GM12878 (cell line): ENCODE results near the gene TMEM192. TPM values are rescaled to one million over a fixed set of nuclear protein-coding genes. Genes with fewer than 3 reads are reported as not detected.

Experiments used
- ATAC-seq: fragments of 200-7000 bp; cut with Tn5 transposase; 3 replicates; pipeline ENCODE4 v1.9.1; 2020; ENCODE audit warnings: mild to moderate bottlenecking, moderate library complexity
- BruUV-seq: library from RNA; stranded (reverse); fragments of 400-500 nt; replicated peaks from 2 replicates; lab custom pipeline; 2021; lab: Mats Ljungman, UMichigan
- CTCF ChIA-PET: fragments of 300-600 bp; sonication (Branson Sonifier 250); formaldehyde crosslinking; extraction: SDS; loops from one replicate; lab custom pipeline; 2021; ENCODE audit warnings: inconsistent platforms; lab: Yijun Ruan, JAX
- POLR2A ChIA-PET: fragments of 350-600 bp; formaldehyde crosslinking; extraction: SDS; loops from one replicate; lab custom pipeline; 2021; ENCODE audit warnings: inconsistent platforms; lab: Charles Lee
- RAD21 ChIA-PET: fragments of 300-600 bp; sonication (Branson Sonifier 250); formaldehyde crosslinking; loops from one replicate; lab custom pipeline; 2023; ENCODE audit warnings: antibody characterized with exemption; ENCODE audit not compliant: unreplicated experiment; lab: Charles Lee
- SMC1A ChIA-PET: fragments of 300-600 bp; sonication (Branson Sonifier 250); formaldehyde crosslinking; loops from one replicate; lab custom pipeline; 2023; ENCODE audit not compliant: unreplicated experiment, uncharacterized antibody; lab: Charles Lee
- DNase-seq: peaks from one replicate; pipeline ENCODE4 v3.0.0-alpha.2; 2011; ENCODE audit warnings: low read depth, low spot score
- FAIRE-seq: peaks from 3 replicates; lab custom pipeline; 2011; peaks lifted over from hg19 to GRCh38; lab: Jason Lieb, UNC
- H2AFZ ChIP-seq: 2 replicates; pipeline ENCODE4 v1.6.0; 2011; ENCODE audit warnings: low read depth, low read length, control low read depth; ENCODE audit not compliant: control insufficient read depth
- H3K27ac ChIP-seq: 2 replicates; pipeline ENCODE4 v1.5.1; 2011; ENCODE audit warnings: control low read depth; ENCODE audit not compliant: control insufficient read depth, insufficient read depth
- H3K27me3 ChIP-seq, 2 experiments: replicated peaks in 1 of 2; 2 replicates each; pipeline versions ENCODE4 v1.6.0 to v1.6.1; 2011; ENCODE audit warnings: low read length in 1 of 2; ENCODE audit not compliant: control insufficient read depth in 2 of 2, insufficient read depth in 2 of 2
- H3K36me3 ChIP-seq, 2 experiments: 2 replicates each; pipeline ENCODE4 v1.5.1; 2011; ENCODE audit warnings: low read length in 1 of 2; ENCODE audit not compliant: control insufficient read depth in 2 of 2, insufficient read depth in 2 of 2
- H3K4me1 ChIP-seq: 2 replicates; pipeline ENCODE4 v1.6.1; 2011; ENCODE audit warnings: mild to moderate bottlenecking, low read length, moderate library complexity, mixed read lengths; ENCODE audit not compliant: control insufficient read depth, insufficient read depth
- H3K4me2 ChIP-seq: 2 replicates; pipeline ENCODE4 v1.6.0; 2011; ENCODE audit warnings: control low read depth; ENCODE audit not compliant: control insufficient read depth, insufficient read depth
- H3K4me3 ChIP-seq: fragments of 200-600 bp; sonication (generic); 2 replicates; pipeline ENCODE4 v1.5.1; 2016
- H3K79me2 ChIP-seq: 2 replicates; pipeline ENCODE4 v1.6.0; 2011; ENCODE audit warnings: low read length; ENCODE audit not compliant: control insufficient read depth, insufficient read depth
- H3K9ac ChIP-seq: 2 replicates; pipeline ENCODE4 v1.8.0; 2011; ENCODE audit warnings: low read length, control low read depth, mixed read lengths; ENCODE audit not compliant: control insufficient read depth, insufficient read depth
- H3K9me3 ChIP-seq: replicated peaks from 3 replicates; pipeline ENCODE4 v1.5.1; 2011; ENCODE audit warnings: mild to moderate bottlenecking, low read length; ENCODE audit not compliant: control insufficient read depth, insufficient read depth
- H4K20me1 ChIP-seq: 2 replicates; pipeline ENCODE4 v1.6.0; 2011; ENCODE audit not compliant: control insufficient read depth, insufficient read depth
- ATF2 ChIP-seq: IDR thresholded peaks from 2 replicates; pipeline ENCODE4 v1.6.1; 2012; ENCODE audit warnings: low read length, inconsistent platforms
- CBFB ChIP-seq: IDR thresholded peaks from 2 replicates; pipeline ENCODE4 v1.6.1; 2016; ENCODE audit warnings: antibody characterized with exemption, low read depth
- FOS ChIP-seq: IDR thresholded peaks from 3 replicates; pipeline ENCODE4 v1.6.1; 2011; ENCODE audit warnings: borderline replicate concordance; ENCODE audit not compliant: insufficient read length; ENCODE audit errors: extremely low read depth
- FOXM1 ChIP-seq: IDR thresholded peaks from 2 replicates; pipeline ENCODE4 v1.6.1; 2012; ENCODE audit warnings: low read depth, mild to moderate bottlenecking, inconsistent platforms, low read length, moderate library complexity
- IKZF1 ChIP-seq: fragments of 450-650 bp; conservative IDR thresholded peaks from 2 replicates; pipeline ENCODE4 v1.6.1; 2017; ENCODE audit warnings: antibody characterized with exemption, mild to moderate bottlenecking
- IKZF2 ChIP-seq, 2 experiments: fragments of 450-650 bp; IDR thresholded peaks; 2 replicates each; pipeline ENCODE4 v1.6.1; 2017; ENCODE audit warnings: mild to moderate bottlenecking in 2 of 2, moderate library complexity in 2 of 2
- JUNB ChIP-seq: IDR thresholded peaks from 2 replicates; pipeline ENCODE4 v1.6.1; 2016; ENCODE audit warnings: antibody characterized with exemption, mild to moderate bottlenecking
- MEF2A ChIP-seq: IDR thresholded peaks from 2 replicates; pipeline ENCODE4 v1.6.1; 2011; ENCODE audit warnings: low read depth, mild to moderate bottlenecking, low read length, moderate library complexity; ENCODE audit not compliant: insufficient read depth
- MTA2 ChIP-seq: fragments of 450-650 bp; IDR thresholded peaks from 2 replicates; pipeline ENCODE4 v1.6.1; 2016; ENCODE audit warnings: low read depth, mild to moderate bottlenecking, moderate library complexity
- MTA3 ChIP-seq: IDR thresholded peaks from 2 replicates; pipeline ENCODE4 v1.6.1; 2012; ENCODE audit warnings: low read length, inconsistent platforms, borderline replicate concordance
- MXI1 ChIP-seq: fragments of 150-350 bp; IDR thresholded peaks from 2 replicates; pipeline ENCODE4 v1.6.1; 2011; ENCODE audit warnings: low read depth, mild to moderate bottlenecking, inconsistent platforms, low read length, improper control_type of control experiment
- NFIC ChIP-seq: IDR thresholded peaks from 2 replicates; pipeline ENCODE4 v1.6.1; 2012; ENCODE audit warnings: low read depth, mild to moderate bottlenecking, inconsistent platforms, low read length, moderate library complexity
- NR2F1 ChIP-seq: fragments of 450-650 bp; conservative IDR thresholded peaks from 2 replicates; pipeline ENCODE4 v1.6.1; 2017; ENCODE audit warnings: mild to moderate bottlenecking
- NRF1 ChIP-seq: conservative IDR thresholded peaks from 2 replicates; pipeline ENCODE4 v1.6.1; 2011; ENCODE audit warnings: mild to moderate bottlenecking, low read depth, low read length, improper control_type of control experiment
- RUNX3 ChIP-seq: IDR thresholded peaks from 2 replicates; pipeline ENCODE4 v1.6.1; 2012; ENCODE audit warnings: low read length, inconsistent platforms
- TBL1XR1 ChIP-seq: IDR thresholded peaks from 2 replicates; pipeline ENCODE4 v1.6.1; 2012; ENCODE audit warnings: low read depth, low read length, improper control_type of control experiment
- ZNF622 ChIP-seq: fragments of 450-650 bp; IDR thresholded peaks from 2 replicates; pipeline ENCODE4 v1.6.1; 2017; ENCODE audit warnings: mild to moderate bottlenecking, inconsistent platforms
- ZSCAN29 ChIP-seq: fragments of 450-650 bp; IDR thresholded peaks from 2 replicates; pipeline ENCODE4 v1.6.1; 2017; ENCODE audit warnings: mild to moderate bottlenecking, moderate library complexity
- WGBS: methylation state at CpG from one replicate; pipeline ENCODE4 v1.1.6; 2016; ENCODE audit warnings: low lambda C conversion rate; ENCODE audit not compliant: insufficient replicate concordance, insufficient coverage; ENCODE audit errors: missing lambda C conversion rate; 5-methylcytosine and 5-hydroxymethylcytosine counted together
- in situ Hi-C: fragments of 300-500 bp; cut with MboI; formaldehyde crosslinking; loops from 9 replicates; pipeline ENCODE4 v1.14.3; 2018; ENCODE audit warnings: mixed read lengths
- intact Hi-C: fragments of 100-400 bp; cut with micrococcal nuclease; formaldehyde crosslinking; loops from one replicate; pipeline ENCODE4 v1.14.2; 2022; ENCODE audit not compliant: unreplicated experiment
- polyA plus RNA-seq, 11 experiments: library from polyadenylated mRNA; depleted of rRNA in 4 of 11; unstranded in 6 of 11; stranded (reverse) in 5 of 11; fragments of >200 nt; fragmentation: Nextera tagmentation in 4 of 11; fragmentation: Illumina TruSeq in 1 of 11; extraction: Ambion mirVana in 4 of 11; extraction: Trizol in 1 of 11; gene quantifications; 1 replicate in 1 of 11; 2 replicates in 10 of 11; pipeline versions ENCODE4 v1.2.1 to v1.2.3, GENCODE V29; 2011 to 2016; ENCODE audit warnings: inconsistent platforms in 2 of 11, missing spikeins in 2 of 11, low read depth in 1 of 11
- total RNA-seq, 4 experiments: library from RNA; depleted of rRNA in 3 of 4; stranded (reverse); fragments of >200 nt in 3 of 4; fragmentation: Illumina TruSeq in 1 of 4; extraction: Trizol in 1 of 4; gene quantifications; 2 replicates each; pipeline versions ENCODE4 v1.2.1 to v1.2.3, GENCODE V29; 2013 to 2021
- TF ChIP-seq, protein P1 (sequence below): IDR thresholded peaks from 2 replicates; pipeline ENCODE4 v1.6.1; 2012; ENCODE audit warnings: low read depth, low read length, improper control_type of control experiment
- TF ChIP-seq, protein P2 (sequence below): fragments of 450-650 bp; IDR thresholded peaks from 2 replicates; pipeline ENCODE4 v1.6.1; 2017; ENCODE audit warnings: mild to moderate bottlenecking

The TMEM192 gene
- total and polyA plus RNA-seq, 10 of the 15 experiments (the other 5 are each of a cell fraction or from before 2014, with no cell fraction given) = 1.8 to 16.0 (median 10.0) TPM

DNA sequence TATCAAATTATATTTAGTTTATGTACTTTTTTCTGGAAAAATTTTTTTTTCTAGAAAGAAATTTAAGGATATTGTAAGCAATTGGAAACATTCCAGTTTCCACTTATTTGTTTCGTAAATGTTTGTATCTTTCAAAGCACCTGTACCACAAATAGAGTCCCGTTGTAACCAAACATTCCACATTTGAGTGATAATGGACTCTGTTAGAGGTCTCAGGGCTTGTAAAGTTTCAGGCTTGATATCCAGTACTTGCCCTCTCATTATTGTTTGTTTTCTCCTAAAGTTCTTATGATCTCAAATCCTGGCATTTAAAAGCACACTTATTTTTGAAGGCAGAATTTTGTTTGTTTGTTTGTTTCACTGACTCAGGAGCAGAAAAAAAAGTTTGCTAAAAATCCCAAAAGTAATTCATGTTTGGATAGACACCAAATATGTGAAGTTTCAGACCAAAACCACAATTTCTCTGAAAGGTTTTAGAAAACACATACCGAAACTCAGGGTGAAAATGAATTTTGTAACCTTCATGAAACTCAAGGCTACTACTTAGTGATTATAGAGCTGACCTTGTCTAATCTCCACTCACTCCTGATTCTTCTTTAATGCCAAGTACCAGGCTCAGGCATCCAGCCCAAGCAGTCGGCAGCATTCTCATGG, 5.7 kb upstream of the TMEM192 start:
- ChIA-PET SMC1A (interaction anchor here (0.5 kb wide), 1 partner anchor 291 kb away, joined by 3 read pairs; no protein-coding TSS in a partner anchor), POLR2A (no interaction called here)
- DNase-seq (no peak), FAIRE-seq (peak; percentile 93), ATAC-seq (peak; percentile 91)
- Histone ChIP-seq H3K79me2 (no peaks in the 10 kb centered on the region), H3K4me3 (0 out of 2 replicates have a peak overlapping the region, but pooled peaks have one; percentile 16), H3K36me3 (no peaks in the 10 kb centered on the region), H3K27ac (no peak overlapping the region), H3K4me2 (peak overlapping the region; percentile 31), H3K9ac (no peak overlapping the region), H4K20me1 (no peaks in the 10 kb centered on the region)
- intact Hi-C loops = no loop called here
- WGBS = 1% methylated on average over 4 of the region's 4 CpGs
- TF ChIP-seq CBFB (0 out of 2 replicates have a peak, but pooled peaks have one; percentile 16), NR2F1 (0 out of 2 replicates have a peak, but pooled peaks have one; percentile 15), FOS (no peak), FOXM1 (0 out of 2 replicates have a peak, but pooled peaks have one; percentile 25), JUNB (peak; percentile 9; the same call in 1 of the 2 replicates), IKZF2 (IDR thresholded peaks at IDR 0.05) (peak; percentile 38 to 54; a peak in 1 of 4 replicates), MXI1 (no peak), ZNF622 (no peak), MTA2 (0 out of 2 replicates have a peak, but pooled peaks have one; percentile 13), ATF2 (peak; percentile 31; the same call in 1 of the 2 replicates), IKZF1 (no peak; the same call in 1 of the 2 replicates), TBL1XR1 (no peak), RUNX3 (peak; percentile 85), NRF1 (no peak), NFIC (peak; percentile 76), MTA3 (0 out of 2 replicates have a peak, but pooled peaks have one; percentile 31), ZSCAN29 (no peak), MEF2A (0 out of 2 replicates have a peak, but pooled peaks have one; percentile 24)
- TF ChIP-seq, protein P1, sequence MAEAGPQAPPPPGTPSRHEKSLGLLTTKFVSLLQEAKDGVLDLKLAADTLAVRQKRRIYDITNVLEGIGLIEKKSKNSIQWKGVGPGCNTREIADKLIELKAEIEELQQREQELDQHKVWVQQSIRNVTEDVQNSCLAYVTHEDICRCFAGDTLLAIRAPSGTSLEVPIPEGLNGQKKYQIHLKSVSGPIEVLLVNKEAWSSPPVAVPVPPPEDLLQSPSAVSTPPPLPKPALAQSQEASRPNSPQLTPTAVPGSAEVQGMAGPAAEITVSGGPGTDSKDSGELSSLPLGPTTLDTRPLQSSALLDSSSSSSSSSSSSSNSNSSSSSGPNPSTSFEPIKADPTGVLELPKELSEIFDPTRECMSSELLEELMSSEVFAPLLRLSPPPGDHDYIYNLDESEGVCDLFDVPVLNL = no peak
- TF ChIP-seq, protein P2, sequence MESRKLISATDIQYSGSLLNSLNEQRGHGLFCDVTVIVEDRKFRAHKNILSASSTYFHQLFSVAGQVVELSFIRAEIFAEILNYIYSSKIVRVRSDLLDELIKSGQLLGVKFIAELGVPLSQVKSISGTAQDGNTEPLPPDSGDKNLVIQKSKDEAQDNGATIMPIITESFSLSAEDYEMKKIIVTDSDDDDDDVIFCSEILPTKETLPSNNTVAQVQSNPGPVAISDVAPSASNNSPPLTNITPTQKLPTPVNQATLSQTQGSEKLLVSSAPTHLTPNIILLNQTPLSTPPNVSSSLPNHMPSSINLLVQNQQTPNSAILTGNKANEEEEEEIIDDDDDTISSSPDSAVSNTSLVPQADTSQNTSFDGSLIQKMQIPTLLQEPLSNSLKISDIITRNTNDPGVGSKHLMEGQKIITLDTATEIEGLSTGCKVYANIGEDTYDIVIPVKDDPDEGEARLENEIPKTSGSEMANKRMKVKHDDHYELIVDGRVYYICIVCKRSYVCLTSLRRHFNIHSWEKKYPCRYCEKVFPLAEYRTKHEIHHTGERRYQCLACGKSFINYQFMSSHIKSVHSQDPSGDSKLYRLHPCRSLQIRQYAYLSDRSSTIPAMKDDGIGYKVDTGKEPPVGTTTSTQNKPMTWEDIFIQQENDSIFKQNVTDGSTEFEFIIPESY = no peak
- TF ChIP-seq, all 136 proteins: peak for 11
- in situ Hi-C loops = no loop called here
- CTCF ChIA-PET = interaction anchor here (0.6 kb wide), 1 partner anchor 145 kb away, joined by 4 read pairs; no protein-coding TSS in a partner anchor
- Histone ChIP-seq H3K27me3 (no peaks in the 10 kb centered on the region; a peak in 1 of 4 replicates), H3K4me1 (peaks cover 5% of the 10 kb centered on the region; the same call in 1 of the 2 replicates), H3K9me3 (peaks cover 2% of the 10 kb centered on the region; the same call in 1 of the 3 replicates), H2AFZ (no peak overlapping the region)
- RAD21 ChIA-PET = interaction anchor here (0.9 to 1.5 kb wide), 2 partner anchors 12 to 14 kb away, joined by 3 to 4 read pairs; no protein-coding TSS in a partner anchor
- BruUV-seq = no TSS peak
